Right ventricle myocardium superior (tissue), 1 donor: ENCODE data around the gene CACNA1A. TPM values are rescaled to one million over a fixed set of nuclear protein-coding genes. Genes with fewer than 3 reads are reported as not detected.

Experiments used
- ATAC-seq: fragments of 200-7000 bp; cut with Tn5 transposase; one replicate; pipeline ENCODE4 v1.9.1; 2020; ENCODE audit warnings: mild to moderate bottlenecking; ENCODE audit not compliant: poor library complexity
- DNase-seq: peaks from one replicate; pipeline ENCODE4 v3.0.0-alpha.2; 2020
- intact Hi-C: fragments of 100-400 bp; cut with DNase I; formaldehyde crosslinking; loops from one replicate; pipeline ENCODE4 v1.11.2; 2022
- total RNA-seq: library from RNA; stranded (reverse); fragmentation: NEBNext Ultra II Directional; extraction: Animal tissue kit (Norgen Biotek cat#: 25700); gene quantifications from one replicate; pipeline ENCODE4 v1.2.1, GENCODE V29; 2021
- donor health status: DM: no; HTN: yes; CAD: no; lungs with severe emphysema.

The CACNA1A gene
- total RNA-seq, 1 donor from 2014 or later, result 1.00 TPM

- intact Hi-C loops, result no loop called here
- no peak for ATAC-seq
- DNase-seq, result no peak
Measured at GRCh38 chr19:13350072-13350471, 156.2 kb downstream of the CACNA1A start.

- no peak for ATAC-seq
- no peak for DNase-seq
- intact Hi-C loops, result no loop called here
Measured at GRCh38 chr19:13347367-13347766, 158.9 kb downstream of the CACNA1A start.

GRCh38 chr19:13343514-13343913 lies 162.8 kb downstream of the CACNA1A start:
- ATAC-seq, result no peak
- no peak for DNase-seq
- intact Hi-C loops, result no loop called here

- no peak for ATAC-seq
- no peak for DNase-seq
- intact Hi-C loops, result no loop called here
Measured at GRCh38 chr19:13342672-13343071, 163.6 kb downstream of the CACNA1A start.

GRCh38 chr19:13339869-13340268 lies 166.4 kb downstream of the CACNA1A start:
- no peak for ATAC-seq
- DNase-seq, result no peak
- intact Hi-C loops, result no loop called here

GRCh38 chr19:13337181-13337580 lies 169.1 kb downstream of the CACNA1A start:
- DNase-seq (no peak), ATAC-seq (no peak)
- intact Hi-C loops, result no loop called here

GRCh38 chr19:13334801-13335481 lies 171.3 kb downstream of the CACNA1A start:
- no peak for ATAC-seq
- no peak for DNase-seq
- intact Hi-C loops, result no loop called here

- DNase-seq (no peak), ATAC-seq (no peak)
- intact Hi-C loops, result no loop called here
Measured at GRCh38 chr19:13330285-13330684, 176.0 kb downstream of the CACNA1A start.

GRCh38 chr19:13329766-13330165 lies 176.5 kb downstream of the CACNA1A start:
- intact Hi-C loops, result no loop called here
- ATAC-seq (no peak), DNase-seq (no peak)

GRCh38 chr19:13328241-13328640 lies 178.0 kb downstream of the CACNA1A start:
- DNase-seq, result no peak
- ATAC-seq, result no peak
- intact Hi-C loops, result no loop called here

GRCh38 chr19:13319526-13319925 lies 186.8 kb downstream of the CACNA1A start:
- DNase-seq (no peak), ATAC-seq (no peak)
- intact Hi-C loops, result no loop called here

- intact Hi-C loops, result no loop called here
- no peak for ATAC-seq
- DNase-seq, result no peak
Measured at GRCh38 chr19:13318190-13318589, 188.1 kb downstream of the CACNA1A start.

- intact Hi-C loops, result no loop called here
- ATAC-seq (no peak), DNase-seq (no peak)
Measured at GRCh38 chr19:13315495-13315894, 190.8 kb downstream of the CACNA1A start.

GRCh38 chr19:13314761-13315160 lies 191.5 kb downstream of the CACNA1A start:
- intact Hi-C loops, result no loop called here
- DNase-seq, result no peak
- no peak for ATAC-seq

GRCh38 chr19:13313875-13314274 lies 192.4 kb downstream of the CACNA1A start:
- ATAC-seq (no peak), DNase-seq (no peak)
- intact Hi-C loops, result no loop called here

- ATAC-seq, result no peak
- DNase-seq, result no peak
- intact Hi-C loops, result no loop called here
Measured at GRCh38 chr19:13309864-13310263, 196.4 kb downstream of the CACNA1A start.

- intact Hi-C loops, result no loop called here
- ATAC-seq (no peak), DNase-seq (no peak)
Measured at GRCh38 chr19:13303381-13304129, 202.7 kb downstream of the CACNA1A start.

GRCh38 chr19:13302526-13303270 lies 203.6 kb downstream of the CACNA1A start:
- no peak for DNase-seq
- no peak for ATAC-seq
- intact Hi-C loops, result no loop called here

GRCh38 chr19:13301627-13302334 lies 204.5 kb downstream of the CACNA1A start:
- DNase-seq (no peak), ATAC-seq (no peak)
- intact Hi-C loops, result no loop called here
